OCI-M1 (cell line): ENCODE measurements around the gene DACH2.

Experiments
- DNase-seq: peaks from one replicate; lab custom pipeline; 2025; lab: John Stamatoyannopoulos, UW

Gene DACH2

DNA sequence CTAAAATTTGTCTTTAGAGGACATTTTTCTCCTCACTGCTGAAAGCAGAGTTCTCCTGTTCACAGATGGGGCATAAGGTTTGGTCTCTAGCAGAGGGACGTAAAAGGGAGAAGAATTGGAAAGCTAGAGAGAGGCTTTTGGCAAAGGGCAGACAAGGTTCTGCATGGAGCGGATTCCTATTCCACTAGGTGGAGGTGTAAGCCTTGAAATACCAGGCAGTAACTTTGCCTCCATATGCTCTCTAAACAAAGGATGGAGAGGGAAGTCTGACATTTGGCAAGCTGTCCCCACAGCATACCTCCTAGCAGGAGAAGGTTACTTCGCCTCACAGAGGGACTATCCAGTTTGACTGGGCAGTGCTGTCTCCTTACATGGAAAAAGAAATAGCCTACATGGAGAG lies 174.7 kb downstream of the DACH2 start:
- no peak for DNase-seq

- DNase-seq: no peak
Measured at GRCh38 chrX:86329174-86329573, 180.9 kb downstream of the DACH2 start.

- DNase-seq: no peak
Measured at GRCh38 chrX:86348669-86349068, 200.4 kb downstream of the DACH2 start.

GRCh38 chrX:86349115-86349514 lies 200.9 kb downstream of the DACH2 start:
- no peak for DNase-seq

DNA sequence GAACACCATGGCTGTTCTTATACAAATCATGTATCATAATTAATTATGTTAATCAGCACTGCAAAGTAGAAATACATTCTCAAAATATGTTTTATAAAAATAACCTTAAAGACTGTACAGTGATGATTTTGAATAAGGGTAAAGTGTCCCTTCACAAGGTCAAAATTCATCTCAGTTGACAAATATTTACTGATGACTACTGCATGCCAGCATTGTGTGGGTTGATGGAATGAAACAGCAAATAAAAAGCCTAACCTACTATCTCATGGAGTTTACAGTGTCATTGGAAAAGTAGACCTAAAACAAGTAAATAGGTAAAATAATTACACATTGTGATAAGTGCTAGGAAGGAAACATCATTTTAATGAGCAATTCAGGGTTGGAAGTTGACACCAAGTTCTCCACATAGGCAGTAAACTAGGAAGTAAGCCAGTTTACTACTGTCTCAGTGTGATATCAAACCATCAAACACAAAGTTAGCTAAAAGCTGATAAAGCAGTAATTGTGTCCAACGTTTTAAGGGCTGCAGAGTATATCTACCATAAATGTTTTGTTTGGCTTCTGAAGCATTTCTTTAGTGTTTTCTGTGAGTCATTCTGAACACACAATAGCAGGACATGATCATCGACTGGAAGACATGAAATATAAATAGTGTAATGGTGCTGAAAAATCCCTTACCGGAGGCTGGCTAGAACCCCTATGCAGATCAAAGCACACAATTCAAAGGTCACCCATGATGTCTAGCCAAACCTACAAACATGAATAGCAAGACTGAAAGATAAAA lies 221.8 kb downstream of the DACH2 start:
- DNase-seq: no peak

DNA sequence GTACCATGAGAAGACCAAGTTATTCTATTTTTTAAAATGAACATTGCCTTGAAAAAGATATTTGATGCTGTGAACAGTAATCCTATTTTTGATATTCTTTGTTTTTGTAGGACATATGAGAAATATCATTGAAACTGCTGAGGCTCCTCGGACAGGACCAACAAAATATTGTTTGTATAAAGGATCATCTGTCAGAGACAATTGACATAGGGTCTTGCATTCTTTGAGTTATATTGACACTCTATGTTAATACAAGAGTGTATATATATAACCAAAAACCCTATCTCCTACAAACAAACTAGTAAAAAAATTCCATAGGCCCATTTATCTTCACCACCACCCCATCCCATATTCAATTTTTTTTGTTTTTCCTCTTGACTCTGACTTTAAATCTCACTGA lies 222.7 kb downstream of the DACH2 start:
- no peak for DNase-seq

DNA sequence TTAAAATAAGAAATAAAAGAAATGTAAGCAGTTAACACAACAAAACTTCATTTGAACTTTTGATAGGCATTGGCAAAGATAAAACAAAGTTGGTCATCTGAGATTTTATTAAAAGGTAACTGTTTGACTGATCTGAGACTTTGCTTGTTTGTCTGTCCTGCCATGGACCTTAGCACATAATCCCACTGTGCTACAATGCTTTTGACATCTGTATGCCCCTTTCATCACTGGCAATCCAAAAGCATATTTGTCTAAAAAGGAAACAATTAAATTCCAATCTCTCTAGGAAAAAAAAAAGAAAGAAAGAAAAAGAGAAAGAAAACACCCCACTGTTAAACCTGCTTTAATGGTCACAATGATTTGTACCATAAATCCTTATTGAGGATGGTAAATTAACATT lies 231.0 kb downstream of the DACH2 start:
- DNase-seq: no peak

DNA sequence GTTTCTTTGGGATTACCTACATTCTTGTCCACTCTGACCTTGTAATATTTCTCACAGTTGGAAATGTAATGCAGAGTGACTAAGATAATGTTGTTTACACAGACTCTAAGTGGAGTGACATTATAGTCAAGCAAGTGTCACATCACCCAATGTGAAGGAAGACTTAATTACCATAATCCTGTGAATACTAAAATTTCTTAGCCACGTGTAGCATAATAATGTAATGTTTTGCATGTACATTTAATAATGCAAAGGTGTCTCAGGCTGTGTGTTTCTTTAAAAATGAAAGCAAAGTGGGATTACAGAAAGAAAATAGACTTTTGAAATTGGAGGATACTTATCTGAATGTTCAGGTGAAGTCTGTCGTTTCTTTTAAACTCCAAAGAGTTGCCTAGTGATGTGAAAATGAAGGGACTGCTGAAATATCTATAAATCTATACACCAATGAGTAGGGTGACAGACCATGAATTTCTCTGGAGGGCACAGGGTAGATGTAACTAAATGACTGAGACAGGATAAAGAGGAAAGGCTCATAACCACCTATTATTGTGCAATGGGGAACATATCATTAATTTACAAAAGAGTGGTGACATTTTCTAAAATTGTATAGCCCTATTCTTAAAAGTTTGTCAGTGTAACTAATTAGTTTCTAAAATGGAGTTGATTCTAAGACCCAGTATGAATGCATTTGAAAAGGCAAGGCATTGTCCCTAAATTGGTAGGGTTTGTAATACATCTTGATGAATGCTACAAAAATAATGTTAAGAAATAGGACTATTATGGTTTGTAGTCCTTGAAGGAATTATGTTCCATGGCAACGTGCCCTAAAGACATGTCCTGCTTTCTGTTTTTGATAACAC lies 235.7 kb downstream of the DACH2 start:
- no peak for DNase-seq

- DNase-seq: no peak
Measured at GRCh38 chrX:86407371-86407770, 259.1 kb downstream of the DACH2 start.

DNA sequence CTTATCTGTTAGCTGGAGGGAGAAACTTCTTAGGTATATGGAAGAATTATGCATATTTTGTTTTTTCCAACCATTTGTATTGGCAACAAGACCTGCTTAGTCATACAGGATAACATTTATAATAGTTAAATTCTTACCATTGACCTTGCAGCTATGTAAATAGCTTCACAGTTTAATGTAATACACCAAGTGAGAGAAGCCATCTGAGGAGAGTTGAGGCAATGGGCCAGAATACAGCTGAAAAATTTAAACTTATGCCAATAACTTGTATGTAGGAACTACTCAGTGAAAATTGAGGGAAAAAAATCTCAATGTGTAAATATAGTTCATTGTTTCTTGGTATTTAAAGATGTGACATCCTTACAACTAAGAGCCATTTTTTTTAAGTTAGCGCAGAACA lies 273.5 kb downstream of the DACH2 start:
- no peak for DNase-seq

- no peak for DNase-seq
Measured at GRCh38 chrX:86436116-86436515, 287.9 kb downstream of the DACH2 start.

- DNase-seq: no peak
Measured at GRCh38 chrX:86455495-86455894, 307.2 kb downstream of the DACH2 start.

- no peak for DNase-seq
Measured at GRCh38 chrX:86460760-86461159, 312.5 kb downstream of the DACH2 start.

DNA sequence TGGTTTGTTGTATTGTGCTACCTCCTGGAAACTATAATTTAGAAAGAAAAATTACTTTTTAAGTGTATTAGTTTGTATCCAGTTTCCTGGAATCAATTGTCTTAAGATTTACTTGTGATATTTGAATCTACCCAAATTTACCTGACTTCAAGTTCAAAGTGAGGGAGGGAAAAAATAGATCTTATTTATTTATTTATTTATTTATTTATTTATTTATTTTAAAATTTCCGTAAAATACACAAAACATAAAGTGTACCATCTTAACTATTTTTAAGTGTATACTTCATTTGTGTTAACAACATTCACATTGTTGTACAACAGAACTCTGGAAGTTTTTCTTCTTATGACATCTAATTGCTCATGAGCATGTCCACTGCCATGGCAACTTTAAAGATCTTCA lies 356.0 kb downstream of the DACH2 start:
- DNase-seq: no peak

GRCh38 chrX:86507331-86507730 lies 359.1 kb downstream of the DACH2 start:
- DNase-seq: no peak

- no peak for DNase-seq
Measured at GRCh38 chrX:86579777-86580176, 431.5 kb downstream of the DACH2 start.

- DNase-seq: peak; percentile 84
Measured at GRCh38 chrX:86604607-86605006, 456.4 kb downstream of the DACH2 start.

DNA sequence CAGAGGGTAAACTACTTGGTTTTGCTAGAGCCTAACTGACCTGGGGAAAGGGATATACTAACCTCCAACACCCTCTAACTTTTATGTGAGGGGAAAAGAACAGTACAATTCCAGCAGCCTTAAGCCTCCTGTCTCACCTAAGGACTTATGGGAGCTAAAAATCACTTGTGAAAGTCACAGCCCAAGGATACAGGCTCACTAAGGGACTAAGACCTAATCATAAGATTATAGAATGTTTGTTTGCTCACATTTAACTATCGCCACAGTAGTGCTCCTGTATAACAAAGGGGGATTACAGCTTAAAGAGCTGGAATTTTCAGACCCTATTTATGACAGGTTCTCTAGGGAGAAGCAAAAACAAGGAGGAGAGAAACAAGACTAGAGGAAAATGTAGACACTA lies 548.7 kb downstream of the DACH2 start:
- no peak for DNase-seq

GRCh38 chrX:86711531-86712180 lies 563.4 kb downstream of the DACH2 start:
- DNase-seq: no peak

GRCh38 chrX:86714441-86714840 lies 566.2 kb downstream of the DACH2 start:
- DNase-seq: no peak

DNA sequence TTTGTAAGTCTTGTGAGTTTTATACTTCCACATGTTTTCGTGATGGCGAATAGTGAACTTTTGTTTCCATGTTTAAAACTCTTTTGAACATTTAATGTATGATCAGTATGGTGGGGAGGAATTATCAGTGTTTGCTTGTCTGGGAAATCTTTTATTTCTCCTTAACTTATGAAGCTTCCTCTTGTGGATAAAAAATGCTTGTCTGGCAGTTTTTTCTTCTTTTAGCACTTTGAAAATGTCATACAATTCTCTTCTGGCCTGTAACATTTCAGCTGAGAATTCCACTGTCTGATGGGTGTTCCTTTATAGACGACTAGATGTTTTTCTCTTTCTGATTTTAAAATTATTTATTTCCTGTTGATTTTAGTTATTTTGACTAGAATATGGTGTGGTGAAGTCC lies 576.0 kb downstream of the DACH2 start:
- DNase-seq: no peak

DNA sequence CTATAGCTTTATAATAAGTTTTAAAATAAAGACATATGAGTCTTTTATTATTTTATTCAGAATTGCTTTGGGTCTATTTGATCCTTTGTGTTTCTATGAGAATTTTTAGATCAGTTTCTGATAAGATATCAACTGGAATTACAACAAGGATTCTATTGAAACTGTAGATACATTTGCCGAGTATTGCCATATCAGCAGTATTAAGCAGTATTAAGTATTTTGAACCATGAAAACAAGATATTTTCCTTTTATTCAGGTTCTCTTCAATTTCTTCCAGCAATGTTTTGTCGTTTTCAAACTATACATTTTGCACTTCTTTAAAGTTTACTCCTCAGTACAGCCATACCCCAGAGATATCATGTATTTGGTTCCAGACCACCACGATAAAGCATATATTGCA lies 598.8 kb downstream of the DACH2 start:
- DNase-seq: no peak

DNA sequence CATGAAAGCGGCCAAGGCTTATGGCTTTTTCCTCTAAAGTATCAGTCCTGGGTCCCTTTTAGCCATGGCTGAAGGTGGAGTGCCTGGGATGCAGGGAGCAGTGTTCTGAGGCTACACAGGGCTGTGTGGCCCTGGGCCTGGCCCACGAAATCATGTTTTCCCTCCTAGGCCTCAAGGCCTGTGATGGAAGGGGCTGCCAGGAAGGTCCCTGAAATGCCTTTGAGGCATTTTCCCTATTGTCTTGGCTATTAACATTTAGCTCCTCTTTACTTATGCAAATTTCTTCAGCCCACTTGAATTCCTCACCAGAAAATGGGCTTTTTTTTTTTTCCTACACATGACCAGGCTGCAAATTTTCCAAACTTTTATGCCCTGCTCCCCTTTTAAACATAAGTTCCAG lies 657.0 kb downstream of the DACH2 start:
- no peak for DNase-seq
